ENCODE measurements around the gene EPN3. TPM values are rescaled to one million over a fixed set of nuclear protein-coding genes. Genes with fewer than 3 reads are reported as not detected.

Gene EPN3
- polyA plus RNA-seq, 1 donor from 2014 or later: not detected

GRCh38 chr17:50508573-50509460 lies 23.7 kb upstream of the EPN3 start:
- Histone ChIP-seq H3K79me2 (replicated peaks; ENCODE audit: insufficient read depth, low read length) (no peaks in the 10 kb centered on the region), H3K27me3 (ENCODE audit: insufficient read depth, low read depth, low read length) (no peaks in the 10 kb centered on the region), H3K9me2 (ENCODE audit: insufficient read depth, low read length) (no peaks in the 10 kb centered on the region), H4K20me1 (ENCODE audit: insufficient read depth) (no peaks in the 10 kb centered on the region), H3K36me3 (ENCODE audit: insufficient read depth, low read length) (no peaks in the 10 kb centered on the region), H2AFZ (ENCODE audit: low read depth, low read length) (no peak overlapping the region), H3K9ac (ENCODE audit: low read length) (peak overlapping the region; percentile 24), H3K9me3 (ENCODE audit: low read length) (no peaks in the 10 kb centered on the region), H3F3A (ENCODE audit: insufficient read depth, low read length, poor library complexity, severe bottlenecking) (no peaks in the 10 kb centered on the region), H3K27ac (ENCODE audit: low read length) (no peak overlapping the region), H3K4me3 (ENCODE audit: low read length) (peak overlapping the region; percentile 58), H3K4me2 (ENCODE audit: low read length) (no peak overlapping the region)
- TF ChIP-seq MXI1 (conservative IDR thresholded peaks at IDR 0.05; ENCODE audit: poor library complexity, severe bottlenecking) (no peak), POLR2AphosphoS5 (IDR thresholded peaks at IDR 0.05) (peak; percentile 11)

- Histone ChIP-seq H3K27ac (ENCODE audit: low read length) (no peak overlapping the region), H3K36me3 (ENCODE audit: insufficient read depth, low read length) (no peaks in the 10 kb centered on the region), H3K4me2 (ENCODE audit: low read length) (no peak overlapping the region)
These were observed 21.5 kb upstream of the EPN3 start for GRCh38 chr17:50511058-50511457.

GRCh38 chr17:50513495-50513894 lies 19.0 kb upstream of the EPN3 start:
- H3K9ac ChIP-seq (ENCODE audit: low read length): no peak overlapping the region
- no peaks in the 10 kb centered on the region for H3K27me3 ChIP-seq (ENCODE audit: insufficient read depth, low read depth, low read length)
- H4K20me1 ChIP-seq (ENCODE audit: insufficient read depth): no peaks in the 10 kb centered on the region
- no peaks in the 10 kb centered on the region for H3K36me3 ChIP-seq (ENCODE audit: insufficient read depth, low read length)
- H3K79me2 ChIP-seq (replicated peaks; ENCODE audit: insufficient read depth, low read length): no peaks in the 10 kb centered on the region
- TF ChIP-seq POLR2AphosphoS5 (IDR thresholded peaks at IDR 0.05) (no peak), RAD21 (conservative IDR thresholded peaks at IDR 0.05) (no peak), REST (IDR thresholded peaks at IDR 0.05; ENCODE audit: borderline replicate concordance) (no peak), MXI1 (conservative IDR thresholded peaks at IDR 0.05; ENCODE audit: poor library complexity, severe bottlenecking) (no peak), SMC3 (conservative IDR thresholded peaks at IDR 0.05; ENCODE audit: poor library complexity) (no peak), EP300 (conservative IDR thresholded peaks at IDR 0.05; ENCODE audit: poor library complexity, severe bottlenecking) (no peak), CTCF (IDR thresholded peaks at IDR 0.05; ENCODE audit: poor library complexity, severe bottlenecking) (no peak), EZH2 (IDR thresholded peaks at IDR 0.05; ENCODE audit: borderline replicate concordance, insufficient read depth, low read length, poor library complexity, severe bottlenecking) (no peak), TAF1 (IDR thresholded peaks at IDR 0.05; ENCODE audit: low read depth) (no peak)
- H3K27ac ChIP-seq (ENCODE audit: low read length): no peak overlapping the region
- H2AFZ ChIP-seq (ENCODE audit: low read depth, low read length): no peak overlapping the region
- H3K4me3 ChIP-seq (ENCODE audit: low read length): no peak overlapping the region
- H3K9me3 ChIP-seq (ENCODE audit: low read length): no peaks in the 10 kb centered on the region
- no peaks in the 10 kb centered on the region for H3K9me2 ChIP-seq (ENCODE audit: insufficient read depth, low read length)
- no peaks in the 10 kb centered on the region for H3F3A ChIP-seq (ENCODE audit: insufficient read depth, low read length, poor library complexity, severe bottlenecking)
- no peak overlapping the region for H3K4me2 ChIP-seq (ENCODE audit: low read length)

More at GRCh38 chr17:50511058-50511457, 21.5 kb upstream of the EPN3 start:
- no peaks in the 10 kb centered on the region for H3K79me2 ChIP-seq (replicated peaks; ENCODE audit: insufficient read depth, low read length)
- H4K20me1 ChIP-seq (ENCODE audit: insufficient read depth): no peaks in the 10 kb centered on the region
- H3F3A ChIP-seq (ENCODE audit: insufficient read depth, low read length, poor library complexity, severe bottlenecking): no peaks in the 10 kb centered on the region
- no peaks in the 10 kb centered on the region for H3K27me3 ChIP-seq (ENCODE audit: insufficient read depth, low read depth, low read length)
- no peak overlapping the region for H2AFZ ChIP-seq (ENCODE audit: low read depth, low read length)
- H3K4me3 ChIP-seq (ENCODE audit: low read length): no peak overlapping the region
- H3K9me3 ChIP-seq (ENCODE audit: low read length): no peaks in the 10 kb centered on the region
- no peaks in the 10 kb centered on the region for H3K9me2 ChIP-seq (ENCODE audit: insufficient read depth, low read length)
- no peak overlapping the region for H3K9ac ChIP-seq (ENCODE audit: low read length)
- TF ChIP-seq POLR2AphosphoS5 (IDR thresholded peaks at IDR 0.05) (no peak), CTCF (IDR thresholded peaks at IDR 0.05; ENCODE audit: poor library complexity, severe bottlenecking) (no peak), SMC3 (conservative IDR thresholded peaks at IDR 0.05; ENCODE audit: poor library complexity) (no peak)
